Loucy (cell line): ENCODE results near the gene DENND2C.

Source experiments
- H2AFZ ChIP-seq: fragments of 200-600 bp; sonication (generic); 2 replicates; pipeline ENCODE4 v1.6.0; 2016; ENCODE audit warnings: antibody characterized with exemption, mild to moderate bottlenecking, low read length, moderate library complexity
- H3F3A ChIP-seq: fragments of 200-600 bp; 2 replicates; pipeline ENCODE4 v1.6.0; 2016; ENCODE audit warnings: antibody characterized with exemption, low read depth, mild to moderate bottlenecking
- H3K27me3 ChIP-seq: fragments of 200-600 bp; sonication (generic); 2 replicates; pipeline ENCODE4 v1.6.1; 2014; ENCODE audit warnings: low read length, mild to moderate bottlenecking; ENCODE audit not compliant: insufficient read depth, poor library complexity, severe bottlenecking
- H3K36me3 ChIP-seq: fragments of 200-600 bp; sonication (generic); 2 replicates; pipeline ENCODE4 v1.6.1; 2016; ENCODE audit warnings: low read length; ENCODE audit not compliant: insufficient read depth
- H3K4me1 ChIP-seq: fragments of 200-600 bp; sonication (generic); 2 replicates; pipeline ENCODE4 v1.5.1; 2014; ENCODE audit warnings: low read length, mild to moderate bottlenecking; ENCODE audit not compliant: insufficient read depth, poor library complexity, severe bottlenecking
- H3K4me2 ChIP-seq: fragments of 200-600 bp; sonication (generic); 2 replicates; pipeline ENCODE4 v1.6.0; 2014; ENCODE audit warnings: antibody characterized with exemption, low read length, low read depth, mild to moderate bottlenecking; ENCODE audit not compliant: poor library complexity, severe bottlenecking
- H3K4me3 ChIP-seq: fragments of 200-600 bp; sonication (generic); 2 replicates; pipeline ENCODE4 v1.5.1; 2014; ENCODE audit warnings: low read length, mild to moderate bottlenecking, mixed read lengths; ENCODE audit not compliant: poor library complexity, severe bottlenecking
- H3K79me2 ChIP-seq: fragments of 200-600 bp; sonication (generic); 2 replicates; pipeline ENCODE4 v1.6.1; 2014; ENCODE audit warnings: low read length; ENCODE audit not compliant: insufficient read depth
- H3K9ac ChIP-seq: fragments of 200-600 bp; sonication (generic); 2 replicates; pipeline ENCODE4 v1.6.0; 2014; ENCODE audit warnings: mild to moderate bottlenecking, low read depth, low read length, moderate library complexity; ENCODE audit not compliant: poor library complexity, severe bottlenecking
- H3K9me2 ChIP-seq: fragments of 200-600 bp; sonication (generic); replicated peaks from 2 replicates; pipeline ENCODE4 v1.6.1; 2016; ENCODE audit warnings: low read depth, low read length, mixed read lengths
- H3K9me3 ChIP-seq: fragments of 200-600 bp; sonication (generic); 2 replicates; pipeline ENCODE4 v1.6.1; 2014; ENCODE audit warnings: mild to moderate bottlenecking, antibody characterized with exemption, low read length, low read depth; ENCODE audit not compliant: insufficient read depth
- H4K20me1 ChIP-seq: fragments of 200-600 bp; sonication (generic); 2 replicates; pipeline ENCODE4 v1.6.0; 2014; ENCODE audit warnings: antibody characterized with exemption, low read length, mild to moderate bottlenecking; ENCODE audit not compliant: insufficient read depth, poor library complexity, severe bottlenecking
- CTCF ChIP-seq: fragments of 200-600 bp; sonication (generic); conservative IDR thresholded peaks from 2 replicates; pipeline ENCODE4 v1.5.1; 2014; ENCODE audit warnings: mild to moderate bottlenecking, antibody characterized with exemption, low read length
- EZH2phosphoT487 ChIP-seq: fragments of 200-600 bp; IDR thresholded peaks from 2 replicates; pipeline ENCODE4 v1.6.1; 2018; ENCODE audit warnings: antibody characterized with exemption, mild to moderate bottlenecking, moderate library complexity, borderline replicate concordance

DENND2C gene

GRCh38 chr1:114710360-114710759 is 40.5 kb upstream of the DENND2C start:
- no peak overlapping the region for H2AFZ ChIP-seq
- H3K4me1 ChIP-seq = peaks cover 6% of the 10 kb centered on the region
- H3K27me3 ChIP-seq = no peaks in the 10 kb centered on the region
- no peaks in the 10 kb centered on the region for H3K9me2 ChIP-seq
- H3K9ac ChIP-seq = no peak overlapping the region
- no peaks in the 10 kb centered on the region for H3K9me3 ChIP-seq
- peaks cover 29% of the 10 kb centered on the region for H3K79me2 ChIP-seq
- H4K20me1 ChIP-seq = peaks cover 13% of the 10 kb centered on the region
- TF ChIP-seq CTCF (no peak), EZH2phosphoT487 (no peak)
- no peak overlapping the region for H3K4me2 ChIP-seq
- H3K4me3 ChIP-seq = no peak overlapping the region
- no peaks in the 10 kb centered on the region for H3F3A ChIP-seq
- peaks cover 54% of the 10 kb centered on the region for H3K36me3 ChIP-seq

GRCh38 chr1:114707604-114708003 is 37.8 kb upstream of the DENND2C start:
- H3K27me3 ChIP-seq = no peaks in the 10 kb centered on the region
- H3K9me2 ChIP-seq = no peaks in the 10 kb centered on the region
- no peaks in the 10 kb centered on the region for H3K4me1 ChIP-seq
- no peak overlapping the region for H3K4me3 ChIP-seq
- no peak overlapping the region for H2AFZ ChIP-seq
- H3K9me3 ChIP-seq = no peaks in the 10 kb centered on the region
- no peak for TF ChIP-seq CTCF
- TF ChIP-seq EZH2phosphoT487 = no peak
- H3K4me2 ChIP-seq = no peak overlapping the region
- H3K79me2 ChIP-seq = peaks cover 2% of the 10 kb centered on the region; the same call in 1 of the 2 replicates
- no peaks in the 10 kb centered on the region for H4K20me1 ChIP-seq
- H3K36me3 ChIP-seq = peaks cover 42% of the 10 kb centered on the region
- no peaks in the 10 kb centered on the region for H3F3A ChIP-seq
- H3K9ac ChIP-seq = no peak overlapping the region

GRCh38 chr1:114703242-114703641 is 33.4 kb upstream of the DENND2C start:
- Histone ChIP-seq H2AFZ (no peak overlapping the region), H3K9me3 (no peaks in the 10 kb centered on the region), H4K20me1 (no peaks in the 10 kb centered on the region), H3K9ac (no peak overlapping the region), H3K4me1 (no peaks in the 10 kb centered on the region), H3K27me3 (no peaks in the 10 kb centered on the region), H3K4me2 (no peak overlapping the region), H3K79me2 (no peaks in the 10 kb centered on the region), H3F3A (no peaks in the 10 kb centered on the region), H3K9me2 (no peaks in the 10 kb centered on the region), H3K4me3 (no peak overlapping the region), H3K36me3 (peaks cover 20% of the 10 kb centered on the region)
- TF ChIP-seq EZH2phosphoT487 (no peak), CTCF (no peak)
